GM12878 (cell line): Measurements from ENCODE around the gene AHR. TPM values are rescaled to one million over a fixed set of nuclear protein-coding genes. Genes with fewer than 3 reads are reported as not detected.

Experiments
- ATAC-seq: fragments of 200-7000 bp; cut with Tn5 transposase; 3 replicates; pipeline ENCODE4 v1.9.1; 2020; ENCODE audit warnings: mild to moderate bottlenecking, moderate library complexity
- BruUV-seq: library from RNA; stranded (reverse); fragments of 400-500 nt; replicated peaks from 2 replicates; lab custom pipeline; 2021; lab: Mats Ljungman, UMichigan
- CTCF ChIA-PET: fragments of 300-600 bp; sonication (Branson Sonifier 250); formaldehyde crosslinking; extraction: SDS; loops from one replicate; lab custom pipeline; 2021; ENCODE audit warnings: inconsistent platforms; lab: Yijun Ruan, JAX
- POLR2A ChIA-PET: fragments of 350-600 bp; formaldehyde crosslinking; extraction: SDS; loops from one replicate; lab custom pipeline; 2021; ENCODE audit warnings: inconsistent platforms; lab: Charles Lee
- RAD21 ChIA-PET: fragments of 300-600 bp; sonication (Branson Sonifier 250); formaldehyde crosslinking; loops from one replicate; lab custom pipeline; 2023; ENCODE audit warnings: antibody characterized with exemption; ENCODE audit not compliant: unreplicated experiment; lab: Charles Lee
- SMC1A ChIA-PET: fragments of 300-600 bp; sonication (Branson Sonifier 250); formaldehyde crosslinking; loops from one replicate; lab custom pipeline; 2023; ENCODE audit not compliant: unreplicated experiment, uncharacterized antibody; lab: Charles Lee
- DNase-seq: peaks from one replicate; pipeline ENCODE4 v3.0.0-alpha.2; 2011; ENCODE audit warnings: low read depth, low spot score
- FAIRE-seq: peaks from 3 replicates; lab custom pipeline; 2011; peaks lifted over from hg19 to GRCh38; lab: Jason Lieb, UNC
- H2AFZ ChIP-seq: 2 replicates; pipeline ENCODE4 v1.6.0; 2011; ENCODE audit warnings: low read depth, low read length, control low read depth; ENCODE audit not compliant: control insufficient read depth
- H3K27ac ChIP-seq: 2 replicates; pipeline ENCODE4 v1.5.1; 2011; ENCODE audit warnings: control low read depth; ENCODE audit not compliant: control insufficient read depth, insufficient read depth
- H3K27me3 ChIP-seq, 2 experiments: replicated peaks in 1 of 2; 2 replicates each; pipeline versions ENCODE4 v1.6.0 to v1.6.1; 2011; ENCODE audit warnings: low read length in 1 of 2; ENCODE audit not compliant: control insufficient read depth in 2 of 2, insufficient read depth in 2 of 2
- H3K36me3 ChIP-seq, 2 experiments: 2 replicates each; pipeline ENCODE4 v1.5.1; 2011; ENCODE audit warnings: low read length in 1 of 2; ENCODE audit not compliant: control insufficient read depth in 2 of 2, insufficient read depth in 2 of 2
- H3K4me1 ChIP-seq: 2 replicates; pipeline ENCODE4 v1.6.1; 2011; ENCODE audit warnings: mild to moderate bottlenecking, low read length, moderate library complexity, mixed read lengths; ENCODE audit not compliant: control insufficient read depth, insufficient read depth
- H3K4me2 ChIP-seq: 2 replicates; pipeline ENCODE4 v1.6.0; 2011; ENCODE audit warnings: control low read depth; ENCODE audit not compliant: control insufficient read depth, insufficient read depth
- H3K4me3 ChIP-seq: fragments of 200-600 bp; sonication (generic); 2 replicates; pipeline ENCODE4 v1.5.1; 2016
- H3K79me2 ChIP-seq: 2 replicates; pipeline ENCODE4 v1.6.0; 2011; ENCODE audit warnings: low read length; ENCODE audit not compliant: control insufficient read depth, insufficient read depth
- H3K9ac ChIP-seq: 2 replicates; pipeline ENCODE4 v1.8.0; 2011; ENCODE audit warnings: low read length, control low read depth, mixed read lengths; ENCODE audit not compliant: control insufficient read depth, insufficient read depth
- H3K9me3 ChIP-seq: replicated peaks from 3 replicates; pipeline ENCODE4 v1.5.1; 2011; ENCODE audit warnings: mild to moderate bottlenecking, low read length; ENCODE audit not compliant: control insufficient read depth, insufficient read depth
- H4K20me1 ChIP-seq: 2 replicates; pipeline ENCODE4 v1.6.0; 2011; ENCODE audit not compliant: control insufficient read depth, insufficient read depth
- CBX3 ChIP-seq: fragments of 200-600 bp; sonication (generic); IDR thresholded peaks from 2 replicates; pipeline ENCODE4 v1.6.1; 2016; ENCODE audit warnings: low read depth, borderline replicate concordance
- E2F8 ChIP-seq: fragments of 450-650 bp; IDR thresholded peaks from 2 replicates; pipeline ENCODE4 v1.6.1; 2018; ENCODE audit warnings: mild to moderate bottlenecking, low read depth, moderate library complexity; ENCODE audit not compliant: partially characterized antibody
- HCFC1 ChIP-seq: fragments of 150-350 bp; IDR thresholded peaks from 2 replicates; pipeline ENCODE4 v1.6.1; 2014; ENCODE audit warnings: low read length
- IKZF1 ChIP-seq: fragments of 450-650 bp; conservative IDR thresholded peaks from 2 replicates; pipeline ENCODE4 v1.6.1; 2017; ENCODE audit warnings: antibody characterized with exemption, mild to moderate bottlenecking
- IRF5 ChIP-seq: fragments of 450-650 bp; IDR thresholded peaks from 2 replicates; pipeline ENCODE4 v1.6.1; 2017; ENCODE audit warnings: borderline replicate concordance
- KAT2A ChIP-seq: conservative IDR thresholded peaks from 2 replicates; pipeline ENCODE4 v1.6.1; 2011; ENCODE audit warnings: low read depth, low read length; ENCODE audit not compliant: control insufficient read depth
- MEF2B ChIP-seq: fragments of 450-650 bp; IDR thresholded peaks from 2 replicates; pipeline ENCODE4 v1.6.1; 2018; ENCODE audit warnings: mild to moderate bottlenecking, moderate library complexity; ENCODE audit not compliant: partially characterized antibody, poor library complexity, severe bottlenecking
- NBN ChIP-seq: fragments of 450-650 bp; IDR thresholded peaks from 2 replicates; pipeline ENCODE4 v1.6.1; 2016
- PAX8 ChIP-seq: fragments of 450-650 bp; IDR thresholded peaks from 2 replicates; pipeline ENCODE4 v1.6.1; 2017; ENCODE audit warnings: mild to moderate bottlenecking, moderate library complexity
- RB1 ChIP-seq: fragments of 450-650 bp; formaldehyde crosslinking; IDR thresholded peaks from 2 replicates; pipeline ENCODE4 v1.6.1; 2017; ENCODE audit warnings: mild to moderate bottlenecking, borderline replicate concordance
- RUNX3 ChIP-seq: IDR thresholded peaks from 2 replicates; pipeline ENCODE4 v1.6.1; 2012; ENCODE audit warnings: low read length, inconsistent platforms
- SKIL ChIP-seq: fragments of 450-650 bp; IDR thresholded peaks from 2 replicates; pipeline ENCODE4 v1.6.1; 2017; ENCODE audit warnings: mild to moderate bottlenecking, low read depth, inconsistent platforms; ENCODE audit not compliant: poor library complexity, severe bottlenecking
- SREBF1 ChIP-seq: IDR thresholded peaks from 2 replicates; pipeline ENCODE4 v1.6.1; 2012; ENCODE audit warnings: mild to moderate bottlenecking, low read length
- TARDBP ChIP-seq: IDR thresholded peaks from 2 replicates; pipeline ENCODE4 v1.6.1; 2016; ENCODE audit warnings: borderline replicate concordance
- USF2 ChIP-seq: IDR thresholded peaks from 2 replicates; pipeline ENCODE4 v1.6.1; 2011; ENCODE audit warnings: low read depth, low read length, improper control_type of control experiment, borderline replicate concordance
- WRNIP1 ChIP-seq: IDR thresholded peaks from 2 replicates; pipeline ENCODE4 v1.6.1; 2011; ENCODE audit warnings: low read depth, low read length, improper control_type of control experiment, borderline replicate concordance
- in situ Hi-C: fragments of 300-500 bp; cut with MboI; formaldehyde crosslinking; loops from 9 replicates; pipeline ENCODE4 v1.14.3; 2018; ENCODE audit warnings: mixed read lengths
- intact Hi-C: fragments of 100-400 bp; cut with micrococcal nuclease; formaldehyde crosslinking; loops from one replicate; pipeline ENCODE4 v1.14.2; 2022; ENCODE audit not compliant: unreplicated experiment
- polyA plus RNA-seq, 11 experiments: library from polyadenylated mRNA; depleted of rRNA in 4 of 11; unstranded in 6 of 11; stranded (reverse) in 5 of 11; fragments of >200 nt; fragmentation: Nextera tagmentation in 4 of 11; fragmentation: Illumina TruSeq in 1 of 11; extraction: Ambion mirVana in 4 of 11; extraction: Trizol in 1 of 11; gene quantifications; 1 replicate in 1 of 11; 2 replicates in 10 of 11; pipeline versions ENCODE4 v1.2.1 to v1.2.3, GENCODE V29; 2011 to 2016; ENCODE audit warnings: inconsistent platforms in 2 of 11, missing spikeins in 2 of 11, low read depth in 1 of 11
- total RNA-seq, 4 experiments: library from RNA; depleted of rRNA in 3 of 4; stranded (reverse); fragments of >200 nt in 3 of 4; fragmentation: Illumina TruSeq in 1 of 4; extraction: Trizol in 1 of 4; gene quantifications; 2 replicates each; pipeline versions ENCODE4 v1.2.1 to v1.2.3, GENCODE V29; 2013 to 2021
- TF ChIP-seq, protein P1 (sequence below): fragments of 450-650 bp; IDR thresholded peaks from 2 replicates; pipeline ENCODE4 v1.6.1; 2017; ENCODE audit warnings: low read depth, mild to moderate bottlenecking, moderate library complexity

The AHR gene
- total and polyA plus RNA-seq, 10 of the 15 experiments (the other 5 are each of a cell fraction or from before 2014, with no cell fraction given) = 1.7 to 16.9 (median 4.5) TPM

- Histone ChIP-seq H4K20me1 (no peaks in the 10 kb centered on the region), H3K4me3 (no peak overlapping the region), H3K9ac (no peak overlapping the region), H2AFZ (no peak overlapping the region), H3K4me2 (peak overlapping the region; percentile 30; the same call in 1 of the 2 replicates), H3K79me2 (no peaks in the 10 kb centered on the region), H3K27ac (no peak overlapping the region), H3K9me3 (no peaks in the 10 kb centered on the region), H3K4me1 (no peaks in the 10 kb centered on the region), H3K27me3 (no peaks in the 10 kb centered on the region), H3K36me3 (no peaks in the 10 kb centered on the region; a peak in 3 of 4 replicates)
- intact Hi-C loops (no loop called here), in situ Hi-C loops (no loop called here)
- FAIRE-seq = peak; percentile 77
- POLR2A ChIA-PET = no interaction called here
- BruUV-seq = no TSS peak
- SMC1A ChIA-PET = no interaction called here
- CTCF ChIA-PET = no interaction called here
- DNase-seq = no peak
- peak; percentile 70 for ATAC-seq
- TF ChIP-seq USF2 (no peak), IRF5 (no peak), RUNX3 (no peak), IKZF1 (no peak), SKIL (no peak), HCFC1 (no peak), TARDBP (no peak), CBX3 (no peak), E2F8 (no peak), MEF2B (no peak), SREBF1 (no peak), RB1 (no peak), NBN (no peak), PAX8 (no peak), WRNIP1 (no peak), KAT2A (no peak)
- TF ChIP-seq, protein P1, sequence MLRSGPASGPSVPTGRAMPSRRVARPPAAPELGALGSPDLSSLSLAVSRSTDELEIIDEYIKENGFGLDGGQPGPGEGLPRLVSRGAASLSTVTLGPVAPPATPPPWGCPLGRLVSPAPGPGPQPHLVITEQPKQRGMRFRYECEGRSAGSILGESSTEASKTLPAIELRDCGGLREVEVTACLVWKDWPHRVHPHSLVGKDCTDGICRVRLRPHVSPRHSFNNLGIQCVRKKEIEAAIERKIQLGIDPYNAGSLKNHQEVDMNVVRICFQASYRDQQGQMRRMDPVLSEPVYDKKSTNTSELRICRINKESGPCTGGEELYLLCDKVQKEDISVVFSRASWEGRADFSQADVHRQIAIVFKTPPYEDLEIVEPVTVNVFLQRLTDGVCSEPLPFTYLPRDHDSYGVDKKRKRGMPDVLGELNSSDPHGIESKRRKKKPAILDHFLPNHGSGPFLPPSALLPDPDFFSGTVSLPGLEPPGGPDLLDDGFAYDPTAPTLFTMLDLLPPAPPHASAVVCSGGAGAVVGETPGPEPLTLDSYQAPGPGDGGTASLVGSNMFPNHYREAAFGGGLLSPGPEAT = no peak
- RAD21 ChIA-PET = interaction anchor here (1.0 kb wide), 1 partner anchor 14 kb away, joined by 4 read pairs; no protein-coding TSS in a partner anchor
Measured at GRCh38 chr7:17315974-17316373, 17.5 kb downstream of the AHR start.
